Measurements from ENCODE around the gene CYP17A1.

DNA sequence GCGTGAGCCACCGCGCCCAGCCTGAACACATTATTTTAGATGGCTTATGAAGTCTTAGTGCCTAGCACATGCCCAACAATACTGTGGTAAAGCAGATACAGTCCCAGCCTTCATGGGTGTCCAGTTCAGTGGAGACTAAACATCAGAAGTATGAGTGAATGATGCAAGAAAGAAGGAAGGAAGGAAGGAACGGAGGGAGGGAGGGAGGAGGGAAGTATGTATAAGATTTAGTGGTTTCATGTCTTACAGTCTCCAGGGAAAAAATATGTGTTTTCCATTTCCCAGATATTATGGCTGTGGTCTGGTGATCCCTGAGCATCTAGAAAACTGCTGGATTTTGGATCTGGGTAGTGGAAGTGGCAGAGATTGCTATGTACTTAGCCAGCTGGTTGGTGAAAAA is 35.0 kb upstream of the CYP17A1 start:
- TF ChIP-seq POLR2AphosphoS5 (IDR thresholded peaks at IDR 0.05; ENCODE audit: low read depth, low read length) (no peak), SIN3A (IDR thresholded peaks at IDR 0.05; ENCODE audit: borderline replicate concordance, insufficient read depth, low read depth, low read length) (no peak)
- TF ChIP-seq, protein P1, sequence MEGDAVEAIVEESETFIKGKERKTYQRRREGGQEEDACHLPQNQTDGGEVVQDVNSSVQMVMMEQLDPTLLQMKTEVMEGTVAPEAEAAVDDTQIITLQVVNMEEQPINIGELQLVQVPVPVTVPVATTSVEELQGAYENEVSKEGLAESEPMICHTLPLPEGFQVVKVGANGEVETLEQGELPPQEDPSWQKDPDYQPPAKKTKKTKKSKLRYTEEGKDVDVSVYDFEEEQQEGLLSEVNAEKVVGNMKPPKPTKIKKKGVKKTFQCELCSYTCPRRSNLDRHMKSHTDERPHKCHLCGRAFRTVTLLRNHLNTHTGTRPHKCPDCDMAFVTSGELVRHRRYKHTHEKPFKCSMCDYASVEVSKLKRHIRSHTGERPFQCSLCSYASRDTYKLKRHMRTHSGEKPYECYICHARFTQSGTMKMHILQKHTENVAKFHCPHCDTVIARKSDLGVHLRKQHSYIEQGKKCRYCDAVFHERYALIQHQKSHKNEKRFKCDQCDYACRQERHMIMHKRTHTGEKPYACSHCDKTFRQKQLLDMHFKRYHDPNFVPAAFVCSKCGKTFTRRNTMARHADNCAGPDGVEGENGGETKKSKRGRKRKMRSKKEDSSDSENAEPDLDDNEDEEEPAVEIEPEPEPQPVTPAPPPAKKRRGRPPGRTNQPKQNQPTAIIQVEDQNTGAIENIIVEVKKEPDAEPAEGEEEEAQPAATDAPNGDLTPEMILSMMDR (IDR thresholded peaks at IDR 0.05), result no peak
